SH-SY5Y (cell line): Measurements from ENCODE around the gene GAP43.

ENCODE experiments used
- GATA2 ChIP-seq: IDR thresholded peaks from 2 replicates; pipeline ENCODE4 v1.6.1; 2011; ENCODE audit warnings: mild to moderate bottlenecking, low read depth, low read length
- GATA3 ChIP-seq: IDR thresholded peaks from 2 replicates; pipeline ENCODE4 v1.6.1; 2011; ENCODE audit warnings: low read depth, mild to moderate bottlenecking, low read length, moderate library complexity

- TF ChIP-seq GATA2 (no peak), GATA3 (no peak)
These were observed 87.5 kb downstream of the GAP43 start for GRCh38 chr3:115710799-115711198.
